SJCRH30 (cell line): ENCODE data around the gene ADGRF5. TPM values are rescaled to one million over a fixed set of nuclear protein-coding genes. Genes with fewer than 3 reads are reported as not detected.
"Not testable (repeated sequence)": the region's sequence is repeated elsewhere in the genome, so short reads cannot be mapped to it uniquely, and the experiment has no call there.

Source experiments
- DNase-seq, 2 experiments: peaks; one replicate each; pipeline ENCODE4 v3.0.0-alpha.2; 2015 to 2020
- H3K27ac ChIP-seq: fragments of 250-450 bp; sonication (Bioruptor Pico); 2 replicates; pipeline ENCODE4 v1.5.1; 2020; ENCODE audit warnings: mild to moderate bottlenecking, moderate library complexity
- H3K27me3 ChIP-seq: fragments of 250-450 bp; sonication (Bioruptor Pico); 2 replicates; pipeline ENCODE4 v1.5.1; 2020; ENCODE audit warnings: mild to moderate bottlenecking, moderate library complexity
- H3K36me3 ChIP-seq: fragments of 250-450 bp; sonication (Bioruptor Pico); 2 replicates; pipeline ENCODE4 v1.5.1; 2020; ENCODE audit warnings: mild to moderate bottlenecking, moderate library complexity
- H3K4me1 ChIP-seq: fragments of 250-450 bp; sonication (Bioruptor Pico); 2 replicates; pipeline ENCODE4 v1.5.1; 2020; ENCODE audit warnings: mild to moderate bottlenecking, moderate library complexity
- H3K4me3 ChIP-seq: fragments of 250-450 bp; sonication (Bioruptor Pico); 2 replicates; pipeline ENCODE4 v1.5.1; 2020; ENCODE audit warnings: mild to moderate bottlenecking, moderate library complexity
- H3K9me3 ChIP-seq: fragments of 250-450 bp; sonication (Bioruptor Pico); replicated peaks from 2 replicates; pipeline ENCODE4 v1.5.1; 2020; ENCODE audit warnings: mild to moderate bottlenecking, moderate library complexity
- total RNA-seq: library from RNA; depleted of rRNA; stranded (reverse); fragments of >200 nt; shearing (Covaris generic); gene quantifications from 2 replicates; pipeline ENCODE4 v1.2.3, GENCODE V29; 2014; rRNA removed

The ADGRF5 gene
- total RNA-seq, 1 experiment from 2014 or later: 0.30 TPM

- no peaks in the 10 kb centered on the region for H3K36me3 ChIP-seq
- DNase-seq: no peak
- H3K4me1 ChIP-seq: no peaks in the 10 kb centered on the region
- no peak overlapping the region for H3K27ac ChIP-seq
- H3K9me3 ChIP-seq: no peaks in the 10 kb centered on the region
- H3K4me3 ChIP-seq: no peak overlapping the region
- no peaks in the 10 kb centered on the region for H3K27me3 ChIP-seq
These were observed 76.6 kb downstream of the ADGRF5 start for GRCh38 chr6:46845126-46845525.

DNA sequence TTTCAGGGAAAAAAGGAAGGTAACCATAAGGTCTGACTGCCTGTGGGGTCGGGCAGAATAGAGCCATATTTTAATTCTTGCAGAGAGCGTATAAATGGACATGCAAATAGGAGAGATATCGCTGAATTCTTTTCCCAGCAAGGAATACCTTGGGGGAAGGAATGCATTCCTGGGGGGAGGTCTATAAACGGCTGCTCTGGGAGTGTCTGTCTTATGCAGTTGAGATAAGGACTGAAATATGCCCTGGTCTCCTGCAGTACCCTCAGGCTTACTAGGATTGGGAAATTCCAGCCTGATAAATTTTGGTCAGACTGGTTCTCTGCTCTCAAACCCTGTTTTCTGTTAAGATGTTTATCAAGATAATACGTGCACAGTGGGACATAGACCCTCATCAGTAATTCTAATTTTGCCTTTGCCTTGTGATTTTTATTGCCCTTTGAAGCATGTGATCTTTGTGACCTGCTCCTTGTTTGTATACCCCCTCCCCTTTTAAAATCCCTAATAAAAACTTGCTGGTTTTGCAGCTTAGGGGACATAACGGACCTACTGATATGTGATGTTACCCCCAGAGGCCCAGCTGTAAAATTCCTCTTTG lies 79.4 kb downstream of the ADGRF5 start:
- not testable (repeated sequence) for H3K4me3 ChIP-seq, H3K9me3 ChIP-seq, H3K36me3 ChIP-seq, H3K27me3 ChIP-seq, DNase-seq, H3K27ac ChIP-seq, H3K4me1 ChIP-seq

DNA sequence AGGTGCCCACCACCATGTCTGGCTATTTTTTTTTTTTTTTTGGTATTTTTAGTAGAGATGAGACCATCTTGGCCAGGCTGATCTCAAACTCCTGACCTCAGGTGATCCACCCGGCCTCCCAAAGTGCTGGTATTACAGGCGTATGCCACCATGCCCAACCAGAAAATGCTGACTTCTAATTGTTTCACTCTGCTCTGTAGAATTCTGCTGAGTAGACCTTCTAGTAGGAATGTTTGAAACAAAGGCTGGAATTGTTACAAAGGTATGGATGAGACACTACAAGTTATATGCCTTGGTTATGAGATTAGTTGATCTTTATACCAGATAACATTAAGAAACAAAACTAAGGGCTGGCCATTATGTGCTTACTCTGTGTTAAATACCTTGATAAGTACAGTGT lies 83.7 kb downstream of the ADGRF5 start:
- DNase-seq: no peak
- Histone ChIP-seq H3K9me3 (no peaks in the 10 kb centered on the region), H3K4me1 (no peaks in the 10 kb centered on the region), H3K27me3 (no peaks in the 10 kb centered on the region), H3K4me3 (no peak overlapping the region), H3K27ac (no peak overlapping the region), H3K36me3 (no peaks in the 10 kb centered on the region)

GRCh38 chr6:46834991-46835390 lies 86.7 kb downstream of the ADGRF5 start:
- not testable (repeated sequence) for H3K9me3 ChIP-seq, DNase-seq, H3K36me3 ChIP-seq, H3K27ac ChIP-seq, H3K4me3 ChIP-seq, H3K27me3 ChIP-seq, H3K4me1 ChIP-seq

DNA sequence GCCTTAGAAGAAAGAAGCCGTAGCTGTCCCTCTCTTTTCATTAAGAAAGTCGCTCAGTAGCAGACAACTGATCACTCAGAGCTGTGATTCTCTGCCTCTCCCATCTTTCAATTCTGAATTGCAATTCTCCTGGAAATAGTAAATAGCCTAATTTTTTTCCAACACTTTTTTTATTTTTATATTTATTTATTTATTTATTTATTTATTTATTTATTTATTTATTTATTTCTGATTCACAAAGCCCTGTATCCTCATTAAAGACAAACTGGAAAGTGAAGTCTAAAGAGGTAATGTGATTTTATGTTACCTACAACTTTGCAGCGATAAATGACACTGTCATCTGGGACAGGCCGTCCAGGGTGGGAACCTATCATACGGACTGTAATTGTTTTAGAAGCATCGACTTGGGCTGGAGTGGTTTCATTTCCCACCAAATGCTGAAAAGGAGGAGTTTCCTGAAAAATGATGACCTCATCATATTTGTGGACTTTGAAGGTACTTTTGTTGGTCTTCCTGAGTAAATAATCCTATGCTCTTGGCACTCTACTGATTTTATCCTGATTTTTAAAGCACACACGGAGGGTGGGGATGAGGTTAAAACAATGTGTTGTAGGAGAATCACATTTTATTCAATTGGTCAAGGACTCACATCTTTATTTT lies 87.4 kb downstream of the ADGRF5 start:
- H3K4me1 ChIP-seq, H3K4me3 ChIP-seq, H3K36me3 ChIP-seq, DNase-seq, H3K9me3 ChIP-seq, H3K27ac ChIP-seq, H3K27me3 ChIP-seq: not testable (repeated sequence)

GRCh38 chr6:46832816-46833215 lies 88.9 kb downstream of the ADGRF5 start:
- H3K4me1 ChIP-seq: no peaks in the 10 kb centered on the region

DNA sequence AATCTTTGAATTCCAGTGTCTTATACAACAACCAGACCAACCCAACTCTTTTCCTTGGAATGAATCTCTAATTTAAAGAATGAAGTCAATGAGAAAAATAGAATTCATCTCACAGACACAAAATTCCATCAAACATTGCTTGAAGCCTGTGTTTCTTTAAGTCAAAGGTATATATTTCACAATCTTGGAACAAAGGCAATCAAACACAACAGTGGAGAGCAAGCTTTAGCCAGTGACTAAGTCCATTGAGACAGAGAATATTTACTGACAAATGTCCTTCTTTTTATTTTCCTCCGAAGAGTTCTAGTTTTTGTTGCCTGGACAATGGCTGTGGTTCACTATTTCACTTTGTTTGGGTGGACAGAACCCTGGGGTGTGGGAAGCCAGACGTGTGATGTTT lies 92.8 kb downstream of the ADGRF5 start:
- no peaks in the 10 kb centered on the region for H3K4me1 ChIP-seq
- DNase-seq: no peak
- H3K36me3 ChIP-seq: no peaks in the 10 kb centered on the region
- H3K27me3 ChIP-seq: no peaks in the 10 kb centered on the region
- H3K27ac ChIP-seq: no peak overlapping the region
- H3K9me3 ChIP-seq: no peaks in the 10 kb centered on the region
- H3K4me3 ChIP-seq: no peak overlapping the region

More at GRCh38 chr6:46832816-46833215, 88.9 kb downstream of the ADGRF5 start:
- Histone ChIP-seq H3K27me3 (no peaks in the 10 kb centered on the region), H3K36me3 (no peaks in the 10 kb centered on the region), H3K27ac (no peak overlapping the region), H3K9me3 (no peaks in the 10 kb centered on the region), H3K4me3 (no peak overlapping the region)
- DNase-seq: no peak

GRCh38 chr6:46821458-46821881 lies 100.3 kb downstream of the ADGRF5 start:
- no peak overlapping the region for H3K27ac ChIP-seq
- DNase-seq: no peak
- no peaks in the 10 kb centered on the region for H3K27me3 ChIP-seq
- H3K36me3 ChIP-seq: no peaks in the 10 kb centered on the region
- no peaks in the 10 kb centered on the region for H3K4me1 ChIP-seq
- no peak overlapping the region for H3K4me3 ChIP-seq
- H3K9me3 ChIP-seq: no peaks in the 10 kb centered on the region

GRCh38 chr6:46819561-46819960 lies 102.2 kb downstream of the ADGRF5 start:
- Histone ChIP-seq H3K4me3 (no peak overlapping the region), H3K36me3 (no peaks in the 10 kb centered on the region), H3K9me3 (no peaks in the 10 kb centered on the region), H3K27ac (no peak overlapping the region), H3K27me3 (no peaks in the 10 kb centered on the region), H3K4me1 (no peaks in the 10 kb centered on the region)
- DNase-seq: no peak

GRCh38 chr6:46816626-46817025 lies 105.1 kb downstream of the ADGRF5 start:
- DNase-seq: no peak
- H3K27me3 ChIP-seq: no peaks in the 10 kb centered on the region
- H3K9me3 ChIP-seq: no peaks in the 10 kb centered on the region
- H3K36me3 ChIP-seq: no peaks in the 10 kb centered on the region
- no peak overlapping the region for H3K4me3 ChIP-seq
- H3K27ac ChIP-seq: no peak overlapping the region
- no peaks in the 10 kb centered on the region for H3K4me1 ChIP-seq

- no peaks in the 10 kb centered on the region for H3K36me3 ChIP-seq
- no peak overlapping the region for H3K4me3 ChIP-seq
- DNase-seq: no peak
- H3K9me3 ChIP-seq: no peaks in the 10 kb centered on the region
- H3K27me3 ChIP-seq: no peaks in the 10 kb centered on the region
- no peaks in the 10 kb centered on the region for H3K4me1 ChIP-seq
- H3K27ac ChIP-seq: no peak overlapping the region
These were observed 106.6 kb downstream of the ADGRF5 start for GRCh38 chr6:46815130-46815529.

DNA sequence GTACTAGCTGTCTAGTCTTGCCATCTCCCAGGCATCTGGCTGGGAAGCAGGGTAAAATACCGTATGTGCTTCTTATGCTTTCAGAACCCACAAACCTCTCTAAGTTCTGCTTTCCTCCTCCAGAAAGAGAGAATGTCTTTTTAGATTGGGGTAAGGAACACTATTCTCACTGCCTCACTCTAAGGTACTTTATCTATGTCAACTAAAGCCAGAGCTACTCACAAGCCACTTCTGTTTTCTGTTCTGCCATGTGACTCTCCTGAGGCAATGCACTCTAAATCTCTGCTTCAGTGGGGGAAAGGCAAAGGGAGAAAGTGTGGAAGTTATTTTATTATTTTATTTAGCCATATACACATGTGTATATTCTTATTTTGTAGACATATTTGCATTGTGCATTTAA lies 112.9 kb downstream of the ADGRF5 start:
- no peak overlapping the region for H3K27ac ChIP-seq
- H3K9me3 ChIP-seq: no peaks in the 10 kb centered on the region
- H3K4me3 ChIP-seq: no peak overlapping the region
- DNase-seq: no peak
- H3K36me3 ChIP-seq: no peaks in the 10 kb centered on the region
- no peaks in the 10 kb centered on the region for H3K27me3 ChIP-seq
- no peaks in the 10 kb centered on the region for H3K4me1 ChIP-seq

Other genes starting within 250 kb of the ADGRF5 start
- 0.10 TPM in 1 of 2 replicates, not detected in the other for gene TDRD6, start 234.1 kb downstream of the ADGRF5 start, total RNA-seq
- not detected in 2 replicates for gene PLA2G7, start 186.6 kb downstream of the ADGRF5 start, total RNA-seq
- not detected in 2 replicates for gene ANKRD66, start 175.0 kb downstream of the ADGRF5 start, total RNA-seq
- gene MEP1A, start 128.5 kb downstream of the ADGRF5 start, total RNA-seq: not detected in 2 replicates
- not detected in 2 replicates for gene ADGRF1, start 120.4 kb upstream of the ADGRF5 start, total RNA-seq